GM19025 (cell line): Measurements from ENCODE around the gene LRRC27.

ENCODE experiments used
- ATAC-seq: cut with Tn5 transposase; IDR thresholded peaks from one replicate; pipeline ENCODE4 v1.9.1; 2021; ENCODE audit warnings: mild to moderate bottlenecking, low read depth, moderate library complexity; ENCODE audit not compliant: unreplicated experiment

The LRRC27 gene

DNA sequence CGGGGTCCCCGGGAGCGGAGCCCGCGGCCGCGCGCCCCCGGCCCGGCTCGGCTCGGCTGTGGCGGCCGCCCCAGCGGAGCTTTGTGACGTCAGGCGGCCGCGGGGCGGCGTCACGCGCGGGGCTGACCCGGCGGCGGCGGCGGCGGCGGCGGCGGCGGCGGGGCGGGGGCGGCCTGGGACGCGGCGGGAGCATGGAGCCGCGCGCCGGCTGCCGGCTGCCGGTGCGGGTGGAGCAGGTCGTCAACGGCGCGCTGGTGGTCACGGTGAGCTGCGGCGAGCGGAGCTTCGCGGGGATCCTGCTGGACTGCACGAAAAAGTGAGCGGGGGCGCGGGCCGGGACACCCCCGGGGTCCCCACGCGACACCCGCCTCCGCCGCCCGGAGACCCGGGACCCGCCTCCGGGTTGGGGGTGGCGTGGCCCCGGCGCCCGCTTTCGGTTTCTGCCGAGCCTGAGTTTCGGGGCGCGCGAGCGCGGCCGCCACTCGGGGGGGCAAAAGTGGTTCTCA is 65.1 kb downstream of the LRRC27 start, which contains the start of gene PWWP2B:
Gene PWWP2B, plus strand, starts transcription at position 165 of the 506 bp plus-strand sequence. Its CDS starts 27 bp downstream, at position 192.
- peak; percentile 45 for ATAC-seq

DNA sequence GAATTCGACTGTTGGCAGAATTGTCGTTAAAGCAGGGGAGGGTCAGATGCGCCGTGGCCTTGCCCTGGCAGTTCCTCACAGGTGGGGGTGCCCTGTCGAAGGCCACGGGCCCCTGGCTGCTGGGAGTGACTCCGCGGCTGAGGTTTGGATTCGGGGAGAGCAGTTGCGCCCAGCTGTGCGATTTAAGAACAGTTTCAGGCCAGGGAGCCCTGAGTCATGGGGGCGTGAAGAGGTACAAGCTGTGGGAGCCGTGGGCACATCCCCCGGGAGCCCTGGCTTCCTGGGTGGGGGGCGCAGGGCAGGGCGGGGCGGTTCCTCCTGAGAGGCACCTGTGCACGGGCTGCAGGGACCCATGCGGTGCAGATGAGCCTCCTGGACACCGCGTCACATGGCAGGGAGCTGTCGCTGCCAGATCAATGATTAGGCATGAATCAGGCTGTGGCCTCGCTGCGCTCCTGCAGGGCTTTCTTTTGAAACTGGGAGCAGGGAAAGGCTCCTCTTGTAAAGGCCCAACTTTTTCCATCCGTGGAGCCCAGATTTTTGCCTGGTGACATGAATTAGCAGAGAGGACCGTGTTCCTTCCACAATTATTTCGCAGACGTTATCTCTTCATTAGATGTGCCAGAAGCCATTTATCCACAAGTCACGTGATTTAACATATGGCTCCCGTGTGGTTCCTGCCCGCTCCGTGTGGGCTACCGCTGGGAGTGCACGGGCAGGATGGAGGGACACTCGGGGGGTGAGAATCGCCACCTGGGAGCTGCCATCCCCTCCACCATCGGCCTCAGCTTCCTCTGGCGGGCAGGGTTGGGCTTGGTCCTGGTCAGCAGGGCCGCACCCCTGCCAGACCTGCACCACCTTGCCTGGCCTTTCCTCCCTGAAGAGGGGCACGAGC is 65.9 kb downstream of the LRRC27 start:
- ATAC-seq: no peak

DNA sequence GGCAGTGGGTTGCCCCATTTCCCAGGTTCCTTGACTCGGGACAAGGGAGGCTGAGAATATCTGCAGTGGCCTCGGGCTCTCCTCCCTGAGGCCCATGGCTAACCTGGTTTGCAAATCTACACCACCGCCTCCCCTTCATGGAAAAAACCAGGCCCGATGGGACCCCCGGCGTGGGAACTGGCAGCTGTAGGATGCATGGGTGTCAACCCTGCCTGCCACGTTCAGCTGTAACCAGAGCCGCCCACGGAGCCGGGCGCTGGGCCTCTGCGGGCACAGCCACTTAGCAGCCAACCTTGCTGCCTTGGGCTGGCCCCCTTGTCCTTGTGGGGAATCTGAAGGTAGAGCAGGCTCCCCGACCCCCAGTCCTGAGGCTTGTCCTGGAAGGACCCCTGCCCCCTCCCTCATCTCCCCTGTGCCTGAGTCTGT is 66.6 kb downstream of the LRRC27 start:
- ATAC-seq: no peak

DNA sequence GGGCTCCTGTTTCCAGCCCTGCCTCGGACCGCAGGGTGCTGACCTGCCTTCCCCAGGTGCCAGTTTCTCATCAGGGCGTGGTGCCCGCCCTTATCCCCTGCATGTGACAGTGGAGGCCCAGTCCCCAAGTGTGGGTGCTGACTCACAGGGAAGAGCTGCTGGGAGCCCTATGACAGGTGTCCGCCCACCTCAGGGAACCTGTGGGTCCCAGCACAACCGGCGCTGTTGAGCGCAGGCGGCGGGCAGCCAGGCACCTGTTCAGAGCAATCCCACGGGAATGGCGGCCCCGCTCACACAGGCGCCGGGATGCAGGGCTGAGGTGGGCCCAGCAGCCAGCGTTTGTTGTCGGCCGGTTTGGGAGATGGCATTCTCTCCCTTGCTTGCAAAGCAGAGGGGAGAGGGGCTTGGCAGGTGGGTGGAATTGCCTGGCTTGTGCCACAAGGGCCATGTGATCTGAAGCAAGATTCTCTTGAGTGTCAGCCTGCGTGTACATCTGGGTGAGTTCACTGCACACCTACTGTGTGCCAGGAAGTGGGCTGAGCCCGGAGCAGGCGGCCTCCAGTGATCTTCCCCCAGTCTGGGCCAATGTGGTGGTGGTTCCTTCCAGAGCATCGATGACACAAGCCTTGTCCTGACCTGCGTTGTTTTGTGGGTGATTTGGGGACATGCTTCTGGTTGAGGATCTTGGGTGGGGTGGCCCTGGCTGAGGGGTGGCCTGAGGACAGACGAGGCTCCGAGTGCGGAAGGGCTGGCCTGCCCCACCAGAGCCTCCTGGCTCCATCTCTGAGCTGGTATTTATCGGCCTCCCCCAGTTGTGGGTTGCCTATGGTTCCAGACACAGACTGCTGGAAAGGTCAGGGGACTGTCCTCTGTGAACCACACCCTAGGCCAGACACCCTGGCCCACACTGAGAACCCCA is 67.4 kb downstream of the LRRC27 start:
- ATAC-seq: no peak

DNA sequence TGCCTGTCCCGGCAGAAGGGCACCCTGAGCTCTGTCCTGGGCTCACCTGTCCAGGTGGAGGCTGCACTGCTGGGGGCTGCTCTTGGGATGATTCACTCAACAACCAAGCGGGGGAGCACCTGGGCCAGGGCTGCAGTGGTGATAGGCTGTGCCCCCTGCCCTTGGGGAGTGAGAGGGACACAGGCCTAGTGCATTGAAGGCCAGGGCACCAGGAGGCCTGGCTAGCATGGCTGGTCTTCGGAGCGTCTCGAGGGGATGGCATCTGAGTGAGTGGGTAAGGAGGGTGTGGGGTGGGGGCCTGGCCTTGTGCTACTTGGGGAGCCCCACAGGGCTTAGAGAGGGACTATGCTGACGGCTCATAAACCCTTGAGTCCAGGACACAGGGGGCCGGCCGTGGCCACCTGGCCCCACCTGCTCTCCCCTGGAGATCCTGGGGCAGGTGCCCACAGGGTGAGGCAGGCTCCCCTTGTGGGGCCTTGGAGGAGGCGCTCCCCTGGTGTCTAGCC is 68.1 kb downstream of the LRRC27 start:
- ATAC-seq: no peak

DNA sequence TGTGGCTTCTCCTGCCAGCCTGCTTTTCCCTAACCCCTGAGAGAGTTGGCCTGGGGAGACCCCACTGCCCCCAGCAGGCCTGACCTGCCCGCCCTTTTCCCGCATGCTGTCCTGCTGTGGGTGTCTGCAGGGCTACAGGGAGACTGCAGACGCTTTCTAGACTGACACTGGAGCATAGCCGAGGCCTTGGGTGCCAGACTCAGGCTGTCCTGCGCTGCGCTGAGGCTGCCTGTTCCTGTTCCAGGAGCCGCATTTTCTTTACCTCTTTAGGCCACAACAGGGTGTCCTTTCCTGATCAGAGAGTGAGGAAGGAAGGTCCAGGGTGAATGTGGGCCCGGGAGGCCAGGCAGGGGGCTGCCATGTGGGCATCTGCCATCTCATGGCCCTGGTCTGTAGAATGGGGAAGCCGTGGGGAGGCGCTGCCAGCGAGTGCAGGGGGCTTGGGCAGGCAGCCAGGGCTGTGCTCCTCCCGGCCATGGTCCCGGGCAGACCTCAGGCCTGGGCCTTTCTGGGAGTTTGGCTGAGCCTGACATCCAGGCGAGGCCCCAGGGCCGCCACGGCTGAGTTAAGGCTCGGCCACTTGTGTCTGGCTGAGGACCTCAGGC is 68.7 kb downstream of the LRRC27 start:
- ATAC-seq: no peak

DNA sequence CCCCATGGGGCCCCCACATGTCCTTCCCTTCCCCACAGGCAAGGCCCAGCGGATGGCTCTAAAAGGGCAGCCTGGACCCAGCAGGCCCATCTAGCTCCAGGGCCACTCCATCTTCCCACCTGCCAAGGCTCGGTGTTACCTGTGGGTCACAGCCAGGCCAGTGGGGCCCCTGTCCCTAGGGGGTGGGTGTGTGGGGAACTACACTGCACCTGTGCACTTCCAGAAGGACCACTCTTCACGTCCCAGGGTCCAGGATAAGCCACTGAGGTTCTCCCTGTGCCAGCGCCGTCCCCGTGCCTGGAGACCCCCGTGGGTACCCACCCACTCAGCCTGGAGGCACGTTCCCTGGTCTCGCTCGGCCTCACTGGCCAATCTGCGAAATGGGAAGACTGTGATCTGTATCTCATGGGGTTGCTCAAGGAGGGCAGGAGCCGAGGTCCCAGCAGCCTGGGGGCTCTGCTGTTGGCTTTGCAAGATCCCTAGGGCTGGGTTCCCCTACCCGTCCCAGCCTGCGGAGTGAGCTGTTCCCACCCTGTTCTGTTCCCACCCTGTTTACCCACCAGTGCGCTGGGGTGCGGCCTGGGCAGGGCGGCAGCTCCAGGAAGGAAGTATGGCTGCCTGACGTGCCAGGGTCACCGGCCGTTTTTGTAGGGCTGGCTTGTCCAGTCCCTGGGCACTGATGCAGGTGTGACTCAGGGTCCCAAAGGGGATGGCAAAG is 69.6 kb downstream of the LRRC27 start:
- ATAC-seq: no peak

DNA sequence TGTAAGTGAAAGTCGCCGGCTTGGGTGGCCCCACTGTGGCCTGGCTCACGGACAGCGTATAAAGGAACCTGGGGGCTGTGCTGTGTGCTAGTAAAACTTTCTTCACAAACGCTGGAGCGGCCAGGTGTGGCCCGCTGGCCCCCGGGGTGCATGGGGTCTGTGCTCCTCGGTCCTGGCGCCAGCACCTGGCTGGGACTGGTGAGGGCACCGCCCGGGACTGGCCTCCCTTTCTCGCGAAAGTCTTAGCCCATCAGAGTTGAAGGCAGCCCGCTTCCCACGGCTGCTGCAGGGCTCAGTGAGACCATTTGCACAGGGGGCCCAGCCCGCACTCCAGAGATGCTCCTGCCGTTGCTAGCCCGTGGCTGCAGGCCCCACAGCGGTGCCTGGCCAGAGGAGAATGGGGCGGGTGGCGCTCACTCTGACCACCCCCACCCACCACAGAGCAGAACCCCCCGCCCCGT is 70.8 kb downstream of the LRRC27 start:
- no peak for ATAC-seq

DNA sequence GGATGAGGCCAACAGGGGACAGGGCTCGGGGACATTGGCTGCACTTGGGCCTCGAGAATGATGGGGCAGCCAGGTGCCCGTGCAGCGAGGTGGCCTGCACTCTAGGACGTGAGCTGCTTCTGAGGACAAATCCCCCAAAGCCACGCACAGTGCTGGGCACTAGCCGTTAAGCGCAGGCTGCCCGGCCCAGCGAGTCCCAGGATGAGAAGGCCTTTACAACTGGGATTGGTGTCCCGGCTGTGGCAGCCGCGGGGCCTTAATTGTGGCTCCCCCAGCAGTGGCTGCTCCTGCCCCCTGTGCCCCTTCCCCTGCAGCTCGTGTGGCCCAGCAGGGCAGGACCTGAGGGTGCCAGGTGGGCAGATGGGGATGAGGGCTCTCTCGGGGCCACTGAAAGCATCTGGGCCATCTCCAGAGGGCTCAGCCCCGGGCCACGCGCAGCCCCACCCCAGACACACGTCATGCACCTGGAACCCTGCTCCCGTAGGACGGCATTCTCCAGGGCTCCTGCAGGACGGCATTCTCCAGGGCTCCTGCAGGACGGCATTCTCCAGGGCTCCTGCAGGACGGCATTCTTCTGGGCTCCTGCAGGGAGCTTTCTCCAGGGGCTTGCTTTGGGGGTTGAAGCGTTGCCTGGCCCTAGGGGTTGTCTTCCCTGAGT is 71.6 kb downstream of the LRRC27 start:
- ATAC-seq: no peak

DNA sequence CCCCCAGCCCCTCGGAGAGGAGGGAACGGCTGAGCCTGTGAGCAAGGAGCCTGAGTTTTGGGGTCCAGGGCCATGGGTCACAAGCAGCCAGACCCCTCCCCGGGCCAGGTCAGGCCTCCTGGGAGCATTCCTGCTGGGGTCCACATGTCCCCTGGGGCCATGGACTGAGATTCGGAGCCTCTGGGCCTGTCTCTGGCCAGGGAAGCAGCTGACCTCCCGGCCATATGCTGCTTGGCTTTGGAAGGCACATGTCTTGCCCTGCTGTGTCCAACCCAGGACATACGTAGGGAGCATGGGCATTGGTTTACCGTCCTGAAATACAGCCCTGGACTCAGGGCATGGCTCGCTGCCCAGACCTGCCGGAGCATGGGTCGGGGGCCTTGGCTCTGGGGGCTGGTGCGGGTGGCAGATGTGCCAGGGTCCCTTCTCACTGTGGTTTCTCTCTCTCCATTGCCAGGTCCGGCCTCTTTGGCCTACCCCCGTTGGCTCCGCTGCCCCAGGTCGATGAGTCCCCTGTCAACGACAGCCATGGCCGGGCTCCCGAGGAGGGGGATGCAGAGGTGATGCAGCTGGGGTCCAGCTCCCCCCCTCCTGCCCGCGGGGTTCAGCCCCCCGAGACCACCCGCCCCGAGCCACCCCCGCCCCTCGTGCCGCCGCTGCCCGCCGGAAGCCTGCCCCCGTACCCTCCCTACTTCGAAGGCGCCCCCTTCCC is 72.3 kb downstream of the LRRC27 start:
- ATAC-seq: no peak

DNA sequence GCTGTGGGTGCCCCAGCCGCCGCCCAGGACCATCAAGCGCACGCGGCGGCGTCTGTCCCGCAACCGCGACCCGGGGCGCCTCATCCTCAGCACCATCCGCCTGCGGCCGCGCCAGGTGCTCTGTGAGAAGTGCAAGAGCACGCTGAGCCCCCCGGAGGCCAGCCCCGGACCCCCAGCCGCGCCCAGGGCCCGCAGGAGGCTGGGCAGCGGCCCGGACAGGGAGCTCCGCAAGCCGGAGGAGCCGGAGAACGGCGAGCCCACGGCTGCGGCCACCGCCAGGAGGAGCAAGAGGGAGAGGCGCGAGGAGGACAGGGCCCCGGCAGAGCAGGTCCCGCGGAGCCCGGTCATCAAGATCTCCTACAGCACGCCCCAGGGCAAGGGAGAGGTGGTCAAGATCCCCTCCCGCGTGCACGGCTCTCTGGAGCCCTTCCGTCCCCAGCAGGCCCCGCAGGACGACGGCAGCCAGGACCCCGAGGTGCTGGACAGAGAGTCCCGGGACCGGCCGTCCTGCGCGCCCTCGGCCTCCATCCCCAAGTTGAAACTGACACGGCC is 73.0 kb downstream of the LRRC27 start:
- no peak for ATAC-seq

DNA sequence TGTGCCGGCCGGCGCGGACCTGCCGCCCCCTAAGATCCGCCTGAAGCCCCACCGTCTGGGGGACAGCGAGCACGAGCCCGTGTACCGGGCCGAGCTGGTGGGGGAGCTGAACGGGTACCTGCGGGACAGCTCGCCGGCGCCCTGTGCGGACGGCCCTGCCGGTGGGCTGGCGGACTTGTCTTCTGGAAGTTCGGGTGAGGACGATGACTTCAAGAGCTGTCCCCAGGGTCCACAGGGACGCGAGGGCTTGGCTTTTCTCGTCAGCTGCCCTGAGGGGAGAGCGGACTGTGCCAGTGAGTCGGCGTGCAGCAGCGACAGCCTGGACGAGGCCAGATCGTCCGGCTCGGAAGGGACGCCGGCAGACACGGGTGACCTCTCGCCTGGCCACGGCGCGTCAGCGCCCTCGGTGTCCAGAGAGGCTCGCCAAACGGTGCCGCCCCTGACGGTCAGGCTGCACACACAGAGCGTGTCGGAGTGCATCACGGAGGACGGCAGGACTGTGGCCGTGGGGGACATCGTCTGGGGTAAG is 73.5 kb downstream of the LRRC27 start:
- no peak for ATAC-seq

DNA sequence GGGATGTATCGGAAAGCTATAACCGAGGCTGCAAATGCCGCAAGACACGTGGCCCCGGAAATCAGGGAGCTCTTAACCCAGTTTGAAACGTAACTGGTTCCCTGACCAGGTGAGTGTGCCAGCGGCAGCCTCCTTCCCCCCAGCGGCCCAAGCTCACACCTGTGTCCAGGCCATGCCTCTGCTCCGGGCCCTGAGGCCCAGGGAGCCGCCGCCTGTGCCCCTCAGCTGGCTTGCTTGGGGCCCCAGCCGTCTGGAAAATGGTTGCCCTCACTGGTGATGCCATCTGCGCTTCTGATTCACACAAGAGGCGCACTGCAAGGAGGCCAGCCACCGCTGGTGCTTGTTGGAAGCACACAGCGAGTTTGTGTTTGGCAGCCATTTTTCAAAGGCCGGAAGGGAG is 74.2 kb downstream of the LRRC27 start:
- ATAC-seq: no peak

DNA sequence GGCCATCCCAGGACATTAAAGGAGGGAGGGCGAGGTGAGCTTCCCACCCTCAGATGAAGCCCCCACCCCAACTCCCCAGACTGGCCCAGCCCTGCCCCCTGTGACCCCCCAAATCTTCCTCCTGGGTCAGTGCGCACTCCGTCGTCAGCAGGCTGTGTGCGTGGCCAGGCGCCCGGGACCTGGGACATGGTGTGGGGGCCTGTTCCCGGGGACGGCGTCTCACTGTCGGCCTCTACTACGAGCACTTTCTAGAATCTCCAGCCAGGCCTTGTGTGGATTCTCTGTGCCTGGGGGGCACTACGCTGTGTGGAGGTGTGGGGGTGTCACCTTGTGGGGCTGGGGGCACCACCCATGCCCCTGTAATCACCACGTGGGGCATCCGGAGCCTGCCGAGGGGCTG is 74.8 kb downstream of the LRRC27 start:
- ATAC-seq: no peak

DNA sequence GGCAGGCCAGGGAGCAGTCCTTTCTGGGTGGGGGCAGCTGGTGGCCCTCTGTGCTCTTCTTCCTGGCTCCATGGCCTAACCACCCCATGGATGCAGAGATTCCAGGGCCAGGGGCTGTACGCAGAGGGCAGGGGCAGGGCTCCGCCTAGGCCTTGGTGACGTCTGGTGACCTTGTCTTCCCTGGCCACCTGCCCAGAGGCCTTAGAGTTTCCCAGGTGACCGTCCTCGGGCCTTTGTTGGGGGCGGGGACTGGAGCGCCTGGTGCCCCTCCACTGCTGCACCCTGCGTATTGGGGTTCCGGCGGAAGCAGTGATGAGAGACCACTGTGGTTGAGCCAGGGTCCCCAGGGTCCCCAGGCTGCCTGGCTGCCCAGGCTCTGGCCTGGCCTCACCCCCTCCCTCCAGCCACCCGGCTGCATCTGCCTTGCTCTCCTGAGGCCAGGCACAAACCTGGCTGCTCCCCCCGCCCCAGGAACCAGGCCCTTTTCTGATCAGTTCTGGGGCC is 75.3 kb downstream of the LRRC27 start:
- no peak for ATAC-seq

DNA sequence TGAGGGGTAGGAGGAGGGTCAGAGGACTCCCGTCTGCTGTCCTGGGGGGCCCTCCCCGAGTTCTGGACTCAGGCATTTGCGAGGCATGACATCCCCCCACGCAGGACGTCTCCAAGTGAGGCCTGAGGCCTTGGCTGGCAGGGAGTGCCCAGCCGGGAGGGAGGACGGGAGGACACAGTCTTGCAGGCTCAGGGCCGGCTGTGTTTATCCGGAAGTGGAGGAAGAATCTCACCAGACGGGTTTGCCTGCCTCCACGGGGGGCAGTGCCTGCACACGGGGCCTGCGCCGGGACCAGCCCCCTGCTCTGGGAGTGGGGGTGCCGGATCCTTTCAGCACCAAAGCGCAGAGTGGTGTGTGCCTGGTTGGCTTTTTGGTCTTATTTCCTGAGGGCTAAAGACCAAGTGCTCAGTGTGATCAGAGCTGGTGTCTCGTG is 75.9 kb downstream of the LRRC27 start:
- no peak for ATAC-seq

DNA sequence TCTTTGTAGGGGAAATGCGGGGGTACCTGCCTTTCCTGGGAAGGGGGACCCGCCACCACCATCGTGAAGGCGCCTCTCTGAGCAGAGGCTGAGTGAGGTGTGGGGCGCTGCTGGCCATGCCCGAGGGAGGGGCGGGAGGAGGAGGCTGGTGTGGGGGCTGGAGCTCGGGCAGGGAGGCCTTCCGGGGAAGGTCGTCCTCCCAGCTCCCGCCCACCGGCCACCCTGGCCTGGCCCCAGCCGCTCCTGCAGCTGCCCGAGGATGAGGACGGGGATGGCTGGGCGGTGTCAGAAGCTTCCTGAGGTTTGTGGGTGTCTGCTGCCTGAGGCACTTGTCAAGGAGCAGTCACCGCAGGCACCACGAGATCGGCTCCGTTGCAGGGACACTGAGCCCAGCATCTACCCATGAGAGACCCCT is 76.4 kb downstream of the LRRC27 start:
- ATAC-seq: no peak
